Esophagus squamous epithelium (tissue), 5 donors: Measurements from ENCODE around the gene SPATA9. TPM values are rescaled to one million over a fixed set of nuclear protein-coding genes. Genes with fewer than 3 reads are reported as not detected.

Source experiments
- DNase-seq: peaks from one replicate; lab custom pipeline; 2025; lab: John Stamatoyannopoulos, UW
- H3K27ac ChIP-seq, 4 donors: fragments of 200-600 bp; sonication (generic); one replicate each; pipeline ENCODE4 v1.5.1; 2016 to 2019; ENCODE audit warnings: mild to moderate bottlenecking in 1 of 4
- H3K27me3 ChIP-seq, 4 donors: fragments of 200-600 bp; sonication (generic); 1 replicate in 3 of 4; 2 replicates in 1 of 4; pipeline versions ENCODE4 v1.5.1 to v1.6.0; 2017 to 2021; ENCODE audit warnings: antibody characterized with exemption in 1 of 4
- H3K36me3 ChIP-seq, 3 donors: fragments of 200-600 bp; sonication (generic); one replicate each; pipeline ENCODE4 v1.5.1; 2016 to 2019
- H3K4me1 ChIP-seq, 3 donors: fragments of 200-600 bp; sonication (generic); one replicate each; pipeline ENCODE4 v1.5.1; 2017 to 2019
- H3K4me3 ChIP-seq, 4 donors: fragments of 200-600 bp; sonication (generic); 1 replicate in 3 of 4; 2 replicates in 1 of 4; pipeline ENCODE4 v1.5.1; 2016 to 2019; ENCODE audit warnings: mild to moderate bottlenecking in 2 of 4, moderate library complexity in 1 of 4
- H3K9me3 ChIP-seq, 3 donors: fragments of 200-600 bp; sonication (generic); one replicate each; pipeline ENCODE4 v1.5.1; 2016 to 2019
- CTCF ChIP-seq, 6 experiments: fragments of 450-650 bp in 4 of 6; fragments of 200-600 bp in 2 of 6; sonication (generic) in 2 of 6; IDR thresholded peaks; one replicate each; pipeline ENCODE4 v1.5.1; 2016 to 2019; ENCODE audit warnings: antibody characterized with exemption in 6 of 6, mild to moderate bottlenecking in 4 of 6, moderate library complexity in 4 of 6
- POLR2A ChIP-seq, 4 donors: fragments of 450-650 bp; IDR thresholded peaks; one replicate each; pipeline ENCODE4 v1.6.1; 2017; ENCODE audit warnings: antibody characterized with exemption in 4 of 4, mild to moderate bottlenecking in 4 of 4, moderate library complexity in 3 of 4
- WGBS, 2 donors: methylation state at CpG; one replicate each; pipeline ENCODE4 v1.1.5; 2018; 5-methylcytosine and 5-hydroxymethylcytosine counted together
- intact Hi-C: fragments of 100-400 bp; cut with DNase I; formaldehyde crosslinking; loops from one replicate; pipeline ENCODE4 v1.15.0; 2022
- total RNA-seq, 4 donors: library from RNA; depleted of rRNA; stranded (reverse); fragments of >200 nt; gene quantifications; one replicate each; pipeline ENCODE4 v1.1.0, GENCODE V29; 2016
- donor health status: DM: yes; HTN: yes; CAD: no.

The SPATA9 gene
- total RNA-seq, 4 donors from 2014 or later, result not detected

- no peak for TF ChIP-seq CTCF (IDR thresholded peaks at IDR 0.05)
- TF ChIP-seq POLR2A (IDR thresholded peaks at IDR 0.05), result no peak
- peaks cover 11 to 31% (median 19%) of the 10 kb centered on the region in 3 donors for H3K4me1 ChIP-seq
- H3K27me3 ChIP-seq, result peaks cover 0 to 31% (median 0%) of the 10 kb centered on the region in 4 donors
- H3K4me3 ChIP-seq, result peak overlapping the region in 1 of 4 donors; percentile 79
- 71 to 86% methylated on average over 4 of the region's 4 CpGs for WGBS, 2 donors
- no peaks in the 10 kb centered on the region for H3K36me3 ChIP-seq
- intact Hi-C loops, result no loop called here
- no peak overlapping the region for H3K27ac ChIP-seq
- no peak for DNase-seq
- no peaks in the 10 kb centered on the region for H3K9me3 ChIP-seq
These were observed 63.7 kb downstream of the SPATA9 start for GRCh38 chr5:95619096-95619495.

GRCh38 chr5:95617057-95617456, 65.7 kb downstream of the SPATA9 start:
- intact Hi-C loops, result no loop called here
- TF ChIP-seq CTCF (IDR thresholded peaks at IDR 0.05) (no peak), POLR2A (IDR thresholded peaks at IDR 0.05) (no peak)
- peaks cover 0 to 31% (median 0%) of the 10 kb centered on the region in 4 donors for H3K27me3 ChIP-seq
- no peak overlapping the region for H3K4me3 ChIP-seq
- H3K9me3 ChIP-seq, result no peaks in the 10 kb centered on the region
- DNase-seq, result no peak
- H3K27ac ChIP-seq, result no peak overlapping the region
- H3K36me3 ChIP-seq, result no peaks in the 10 kb centered on the region
- 58 to 68% methylated on average over 5 of the region's 5 CpGs for WGBS, 2 donors
- H3K4me1 ChIP-seq, result peaks cover 11 to 30% (median 19%) of the 10 kb centered on the region in 3 donors

GRCh38 chr5:95615164-95615467, 67.7 kb downstream of the SPATA9 start:
- no peaks in the 10 kb centered on the region for H3K9me3 ChIP-seq
- peaks cover 0 to 17% (median 0%) of the 10 kb centered on the region in 4 donors for H3K27me3 ChIP-seq
- intact Hi-C loops, result no loop called here
- no peak for DNase-seq
- no peak overlapping the region for H3K27ac ChIP-seq
- peaks cover 7 to 10% (median 9%) of the 10 kb centered on the region in 3 donors for H3K4me1 ChIP-seq
- no peak overlapping the region for H3K4me3 ChIP-seq
- H3K36me3 ChIP-seq, result no peaks in the 10 kb centered on the region
- TF ChIP-seq POLR2A (IDR thresholded peaks at IDR 0.05) (no peak), CTCF (IDR thresholded peaks at IDR 0.05) (no peak)
- 60 to 82% methylated on average over 1 of the region's 1 CpG for WGBS, 2 donors

GRCh38 chr5:95613514-95613913, 69.3 kb downstream of the SPATA9 start:
- Histone ChIP-seq H3K9me3 (no peaks in the 10 kb centered on the region), H3K27ac (no peak overlapping the region), H3K4me3 (no peak overlapping the region), H3K36me3 (no peaks in the 10 kb centered on the region), H3K4me1 (no peaks in the 10 kb centered on the region), H3K27me3 (peaks cover 0 to under 1% (median 0%) of the 10 kb centered on the region in 4 donors)
- DNase-seq, result no peak
- no peak for TF ChIP-seq POLR2A (IDR thresholded peaks at IDR 0.05)
- TF ChIP-seq CTCF (IDR thresholded peaks at IDR 0.05), result no peak
- intact Hi-C loops, result no loop called here
- 56 to 67% methylated on average over 1 of the region's 1 CpG for WGBS, 2 donors

- Histone ChIP-seq H3K4me3 (no peak overlapping the region), H3K36me3 (no peaks in the 10 kb centered on the region), H3K27ac (no peak overlapping the region), H3K9me3 (no peaks in the 10 kb centered on the region), H3K4me1 (no peaks in the 10 kb centered on the region), H3K27me3 (no peaks in the 10 kb centered on the region)
- WGBS, 2 donors, result 90 to 91% methylated on average over 3 of the region's 3 CpGs
- intact Hi-C loops, result no loop called here
- no peak for DNase-seq
- no peak for TF ChIP-seq CTCF (IDR thresholded peaks at IDR 0.05)
- no peak for TF ChIP-seq POLR2A (IDR thresholded peaks at IDR 0.05)
These were observed 71.4 kb downstream of the SPATA9 start for GRCh38 chr5:95611396-95611795.
